Activated gamma-delta T cell (primary cell): ENCODE data around the gene RHOBTB1.
"Not testable (repeated sequence)": the region's sequence is repeated elsewhere in the genome, so short reads cannot be mapped to it uniquely, and the experiment has no call there.

Source experiments
- DNase-seq: peaks from one replicate; lab custom pipeline; 2025; lab: John Stamatoyannopoulos, UW

Gene RHOBTB1

DNA sequence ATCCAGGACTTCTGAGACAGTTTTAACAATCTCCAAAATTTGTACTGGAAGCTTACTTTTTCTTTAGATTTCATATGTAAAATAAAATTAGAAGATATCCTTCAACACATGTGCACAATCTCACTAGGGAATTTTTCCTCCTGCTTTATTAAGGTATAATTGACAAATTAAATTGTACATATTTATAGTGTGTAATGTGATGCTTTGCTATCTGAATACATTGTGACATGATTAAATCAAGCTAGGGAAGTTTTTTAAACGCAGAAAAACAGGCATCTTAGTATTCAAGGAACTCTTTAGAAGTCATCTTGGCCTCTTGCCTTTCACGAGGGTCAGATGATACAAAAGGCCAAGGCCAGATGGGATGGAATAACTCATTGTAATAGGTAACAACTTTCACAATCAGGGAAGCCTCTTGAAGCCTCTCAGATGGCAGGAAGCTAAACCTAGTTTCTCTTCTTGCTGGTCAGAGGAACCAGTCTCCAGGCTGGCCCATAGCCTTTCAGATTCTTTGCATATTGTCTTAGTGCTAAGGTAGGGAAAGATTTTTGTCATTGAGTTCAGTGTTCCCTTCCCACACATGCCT is 78.7 kb downstream of the RHOBTB1 start:
- DNase-seq = no peak

- no peak for DNase-seq
Measured at GRCh38 chr10:60863796-60864195, 80.2 kb downstream of the RHOBTB1 start.

GRCh38 chr10:60862517-60862916 is 81.5 kb downstream of the RHOBTB1 start:
- DNase-seq = no peak

- DNase-seq = no peak
Measured at GRCh38 chr10:60856405-60856804, 87.6 kb downstream of the RHOBTB1 start.

DNA sequence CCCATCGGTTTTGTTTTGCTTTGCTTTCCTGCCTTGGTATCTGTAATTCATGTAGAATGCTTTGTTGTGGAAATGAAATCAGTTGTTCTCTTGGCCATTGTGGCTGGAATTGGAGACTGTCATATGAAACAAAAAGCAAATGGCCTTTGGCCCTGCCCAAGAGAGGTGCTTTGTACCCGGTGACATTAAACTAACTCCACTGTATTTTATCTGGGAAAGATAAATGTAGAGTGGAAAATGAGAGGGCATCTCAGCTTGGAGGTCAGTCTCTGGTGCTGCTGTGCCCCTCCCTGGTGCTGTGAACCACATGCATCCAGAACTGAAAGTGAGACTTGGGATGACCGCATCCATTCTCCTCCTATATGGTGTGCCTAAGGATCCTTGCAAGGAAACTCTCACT is 90.3 kb downstream of the RHOBTB1 start:
- no peak for DNase-seq

GRCh38 chr10:60853107-60853506 is 90.9 kb downstream of the RHOBTB1 start:
- no peak for DNase-seq

GRCh38 chr10:60849740-60850139 is 94.2 kb downstream of the RHOBTB1 start:
- DNase-seq = no peak

DNA sequence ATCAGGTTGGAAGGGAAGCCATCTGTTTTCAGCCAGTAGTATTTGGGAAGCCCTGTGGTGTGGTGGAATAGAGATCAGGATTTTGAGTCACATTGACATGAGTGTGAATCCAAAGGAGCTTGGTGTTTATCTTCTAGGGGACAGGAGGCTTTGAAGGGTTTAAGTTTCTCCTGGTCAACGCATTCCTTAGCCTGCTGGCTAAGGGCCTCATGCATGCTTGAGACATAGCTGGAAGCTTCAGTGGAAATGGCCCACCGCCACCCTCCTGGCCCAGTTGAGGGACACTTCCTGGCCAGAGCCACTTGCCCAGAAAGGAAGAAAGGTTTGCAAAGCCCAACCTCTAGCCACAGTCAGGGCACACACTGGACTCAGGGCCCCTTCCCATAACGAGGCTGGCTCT is 94.8 kb downstream of the RHOBTB1 start:
- no peak for DNase-seq

DNA sequence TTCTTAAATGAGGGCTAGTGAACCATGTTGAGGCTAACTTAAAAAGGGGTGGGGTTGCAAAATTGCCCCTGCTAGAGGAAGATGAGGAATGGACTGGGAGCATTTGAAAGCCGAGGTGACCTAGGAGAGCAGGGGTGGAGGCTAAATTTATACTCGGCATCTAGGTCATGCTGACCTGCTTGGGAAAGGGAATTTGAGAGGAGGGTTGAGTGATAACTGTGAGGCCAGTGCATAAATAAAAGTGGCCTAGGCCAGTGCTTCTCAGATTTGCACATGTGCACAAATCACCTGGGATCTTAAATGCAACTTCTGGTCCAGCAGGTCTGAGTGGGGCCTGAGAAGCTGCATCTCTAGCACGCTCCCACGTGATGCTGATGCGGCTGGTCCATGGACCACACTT is 95.3 kb downstream of the RHOBTB1 start:
- DNase-seq = no peak

DNA sequence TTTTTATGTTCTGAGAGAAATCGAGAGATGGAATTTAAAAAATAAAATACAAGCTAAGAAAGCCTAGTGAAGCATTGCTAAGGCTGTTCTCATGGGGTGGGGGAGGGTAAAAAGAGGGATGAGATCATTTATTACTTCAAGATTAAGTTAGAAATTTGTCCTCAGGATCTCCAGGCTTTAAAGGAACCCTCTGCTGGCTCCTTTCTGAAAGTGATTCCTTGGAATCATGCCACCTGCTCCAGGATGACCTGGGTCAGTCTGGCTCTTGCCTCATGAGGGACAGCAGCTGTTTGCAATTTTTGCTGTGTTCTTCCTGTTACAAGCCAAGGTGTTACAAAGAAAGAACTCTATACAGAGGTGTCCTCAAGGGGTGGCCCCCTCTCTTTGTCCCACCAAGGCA is 95.9 kb downstream of the RHOBTB1 start:
- no peak for DNase-seq

DNA sequence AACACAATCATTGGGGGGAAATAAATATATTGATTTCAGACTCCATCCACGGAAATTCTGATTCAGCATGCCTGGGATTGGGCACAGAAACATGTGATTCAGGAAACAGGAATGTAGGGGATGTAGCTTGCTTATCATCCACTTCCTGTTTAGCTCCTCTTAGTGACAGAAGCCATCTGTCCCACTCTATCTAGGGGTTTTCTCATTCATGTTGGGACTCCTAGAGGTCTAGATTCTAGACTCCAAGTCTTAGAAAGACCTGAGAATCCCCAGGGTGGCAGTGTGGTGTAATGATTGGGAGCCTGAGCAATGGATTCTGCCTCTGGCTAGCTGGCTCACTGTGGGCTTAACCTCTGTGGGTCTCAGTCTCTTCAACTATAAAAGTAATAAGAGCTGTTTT is 97.8 kb downstream of the RHOBTB1 start:
- DNase-seq = no peak

- no peak for DNase-seq
Measured at GRCh38 chr10:60845038-60845437, 98.9 kb downstream of the RHOBTB1 start.

DNA sequence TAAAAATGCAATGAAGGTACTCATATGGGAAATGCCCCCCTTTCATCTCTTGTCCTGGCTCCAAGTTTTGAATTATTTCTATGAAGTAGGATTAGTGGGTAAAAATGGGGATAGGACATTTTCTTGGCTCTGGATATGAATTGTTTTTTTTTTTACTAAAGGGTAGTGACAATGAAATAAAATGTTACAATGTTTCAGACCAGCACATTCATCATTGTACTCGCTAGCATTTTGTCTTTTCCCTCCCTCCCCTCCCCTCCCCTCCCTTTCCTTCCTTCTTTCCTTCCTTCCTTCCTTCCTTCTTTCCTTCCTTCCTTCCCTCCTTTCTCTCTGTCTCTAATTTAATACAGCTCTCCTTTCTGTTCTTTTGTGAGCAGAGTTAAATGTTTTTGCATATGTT is 101.3 kb downstream of the RHOBTB1 start:
- DNase-seq = no peak

GRCh38 chr10:60841227-60841626 is 102.8 kb downstream of the RHOBTB1 start:
- not testable (repeated sequence) for DNase-seq

DNA sequence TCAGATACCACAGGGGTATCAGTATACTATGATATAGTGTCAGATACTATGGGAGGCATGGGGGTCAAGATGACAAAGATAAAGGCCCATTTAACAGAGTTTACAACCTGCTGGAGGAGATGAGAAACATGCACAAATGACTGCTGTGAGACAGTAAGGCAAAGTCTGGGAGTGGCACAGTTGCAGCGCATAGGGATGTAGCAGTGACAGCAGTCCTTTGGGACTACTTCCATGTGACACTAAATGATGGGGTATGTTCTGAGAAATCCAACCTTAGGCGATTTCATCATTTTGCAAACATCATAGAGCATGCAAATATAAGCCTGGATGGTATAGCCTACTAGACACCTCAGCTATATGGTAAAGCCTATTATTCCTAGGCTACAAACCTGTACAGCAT is 108.9 kb downstream of the RHOBTB1 start:
- no peak for DNase-seq

- DNase-seq = no peak
Measured at GRCh38 chr10:60834401-60834800, 109.6 kb downstream of the RHOBTB1 start.

DNA sequence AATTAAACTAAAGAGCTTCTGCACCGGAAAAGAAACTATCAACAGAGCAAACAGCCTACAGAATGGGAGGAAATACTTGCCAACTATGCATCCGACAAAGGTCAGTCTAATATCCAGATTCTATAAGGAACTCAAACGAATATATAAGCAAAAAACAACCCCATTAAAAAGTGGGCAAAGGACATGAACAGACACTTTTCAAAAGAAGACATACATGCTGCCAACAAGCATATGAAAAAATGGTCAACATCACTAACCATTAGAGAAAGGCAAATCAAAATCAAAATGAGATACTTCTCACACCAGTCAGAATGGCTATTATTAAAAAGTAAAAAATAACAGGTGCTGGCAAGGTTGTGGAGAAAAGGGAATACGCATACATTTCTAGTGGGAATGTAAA is 111.8 kb downstream of the RHOBTB1 start:
- not testable (repeated sequence) for DNase-seq

- DNase-seq = no peak
Measured at GRCh38 chr10:60828489-60828852, 115.5 kb downstream of the RHOBTB1 start.

- no peak for DNase-seq
Measured at GRCh38 chr10:60827791-60828488, 116.0 kb downstream of the RHOBTB1 start.

DNA sequence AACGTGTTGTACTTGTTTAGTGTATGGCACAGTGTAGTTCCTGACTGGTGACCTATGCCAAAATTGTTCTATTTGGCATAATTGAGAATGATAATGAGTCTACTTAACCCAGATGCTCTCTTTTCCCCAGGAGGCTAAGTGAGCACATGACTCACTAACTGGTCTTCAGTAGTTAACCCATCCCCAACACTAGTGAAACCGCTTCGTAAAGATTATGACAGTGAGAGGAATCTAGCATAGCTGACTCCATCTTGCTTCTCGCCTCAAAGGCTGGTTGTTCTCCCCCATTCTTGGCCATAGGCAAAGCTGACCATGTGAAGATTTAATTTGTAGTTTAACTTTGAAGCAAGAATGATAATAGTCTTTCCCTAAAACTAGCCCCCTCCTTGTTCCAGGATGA is 118.5 kb downstream of the RHOBTB1 start:
- DNase-seq = no peak

- no peak for DNase-seq
Measured at GRCh38 chr10:60823324-60823723, 120.7 kb downstream of the RHOBTB1 start.

- DNase-seq = no peak
Measured at GRCh38 chr10:60822809-60823208, 121.2 kb downstream of the RHOBTB1 start.

- DNase-seq = no peak
Measured at GRCh38 chr10:60821656-60822055, 122.3 kb downstream of the RHOBTB1 start.
